A549 (cell line): ENCODE results near the gene DNAJB1.

Source experiments
- CHD4 ChIP-seq: fragments of 200-600 bp; sonication (generic); IDR thresholded peaks from 2 replicates; pipeline ENCODE4 v1.6.1; 2016; ENCODE audit warnings: antibody characterized with exemption, mild to moderate bottlenecking, borderline replicate concordance
- ELK1 ChIP-seq: fragments of 150-350 bp; IDR thresholded peaks from 2 replicates; pipeline ENCODE4 v1.6.1; 2014; ENCODE audit warnings: low read depth, mild to moderate bottlenecking, low read length
- FOSL2 ChIP-seq, 2 experiments: fragments of 450-650 bp in 1 of 2; fragments of >200 bp in 1 of 2; sonication (Bioruptor Twin) in 1 of 2; formaldehyde crosslinking; IDR thresholded peaks; 2 replicates each; pipeline versions ENCODE4 v1.5.0 to v1.6.1; 2016 to 2020; ENCODE audit warnings: mild to moderate bottlenecking in 1 of 2, moderate library complexity in 1 of 2
- KDM5A ChIP-seq: fragments of 200-600 bp; sonication (generic); IDR thresholded peaks from 2 replicates; pipeline ENCODE4 v1.6.1; 2016; ENCODE audit warnings: antibody characterized with exemption, mild to moderate bottlenecking
- MAX ChIP-seq: IDR thresholded peaks from 2 replicates; pipeline ENCODE4 v1.6.1; 2012
- MAZ ChIP-seq: fragments of 150-350 bp; IDR thresholded peaks from 2 replicates; pipeline ENCODE4 v1.6.1; 2014; ENCODE audit warnings: antibody characterized with exemption, low read depth, low read length, borderline replicate concordance
- NR3C1 ChIP-seq: fragments of >200 bp; sonication (Bioruptor Twin); formaldehyde crosslinking; IDR thresholded peaks from 3 replicates; pipeline ENCODE4 v1.6.1; 2017
- POLR2A ChIP-seq: IDR thresholded peaks from 2 replicates; pipeline ENCODE4 v1.6.1; 2012; ENCODE audit warnings: mild to moderate bottlenecking, low read length
- RFX5 ChIP-seq: fragments of 450-650 bp; IDR thresholded peaks from 2 replicates; pipeline ENCODE4 v1.7.1; 2014; ENCODE audit warnings: antibody characterized with exemption, mild to moderate bottlenecking, moderate library complexity
- SMC3 ChIP-seq: fragments of >200 bp; sonication (Bioruptor Twin); formaldehyde crosslinking; IDR thresholded peaks from 3 replicates; pipeline ENCODE4 v1.6.1; 2018; ENCODE audit warnings: inconsistent platforms
- ZFP36 ChIP-seq: fragments of 450-650 bp; IDR thresholded peaks from 2 replicates; pipeline ENCODE4 v1.6.1; 2014; ENCODE audit warnings: borderline replicate concordance; ENCODE audit not compliant: partially characterized antibody
- TF ChIP-seq, protein P1 (sequence below): fragments of >200 bp; sonication (Bioruptor Twin); formaldehyde crosslinking; IDR thresholded peaks from 3 replicates; pipeline ENCODE4 v1.5.1; 2016
- TF ChIP-seq, protein P2 (sequence below): fragments of 450-650 bp; IDR thresholded peaks from 2 replicates; pipeline ENCODE4 v1.6.1; 2014; ENCODE audit warnings: antibody characterized with exemption
- TF ChIP-seq, protein P3 (sequence below): IDR thresholded peaks from 2 replicates; pipeline ENCODE4 v1.6.1; 2012

DNA sequence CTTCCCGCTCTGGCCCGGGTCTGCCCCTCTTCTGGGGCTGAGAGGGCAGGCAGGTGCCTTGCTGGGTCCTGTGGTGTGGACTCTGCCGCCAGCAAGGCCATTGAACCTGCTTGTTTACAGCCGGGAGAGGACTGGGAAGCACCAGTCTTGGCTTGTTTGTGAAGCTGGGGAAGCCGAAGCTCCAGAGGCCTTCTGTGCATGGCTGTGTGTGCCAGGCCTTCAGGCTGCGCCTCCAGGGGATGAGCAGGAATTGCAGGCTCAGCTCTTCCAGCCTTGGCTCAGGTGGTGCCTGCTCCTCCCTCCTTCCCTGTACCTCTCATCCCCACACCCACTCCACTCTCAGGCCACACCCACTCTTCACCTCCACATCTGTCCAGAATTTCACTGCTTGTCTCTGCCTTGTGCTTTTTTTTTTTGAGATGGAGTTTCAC, 36.2 kb upstream of the DNAJB1 start:
- TF ChIP-seq, protein P1, sequence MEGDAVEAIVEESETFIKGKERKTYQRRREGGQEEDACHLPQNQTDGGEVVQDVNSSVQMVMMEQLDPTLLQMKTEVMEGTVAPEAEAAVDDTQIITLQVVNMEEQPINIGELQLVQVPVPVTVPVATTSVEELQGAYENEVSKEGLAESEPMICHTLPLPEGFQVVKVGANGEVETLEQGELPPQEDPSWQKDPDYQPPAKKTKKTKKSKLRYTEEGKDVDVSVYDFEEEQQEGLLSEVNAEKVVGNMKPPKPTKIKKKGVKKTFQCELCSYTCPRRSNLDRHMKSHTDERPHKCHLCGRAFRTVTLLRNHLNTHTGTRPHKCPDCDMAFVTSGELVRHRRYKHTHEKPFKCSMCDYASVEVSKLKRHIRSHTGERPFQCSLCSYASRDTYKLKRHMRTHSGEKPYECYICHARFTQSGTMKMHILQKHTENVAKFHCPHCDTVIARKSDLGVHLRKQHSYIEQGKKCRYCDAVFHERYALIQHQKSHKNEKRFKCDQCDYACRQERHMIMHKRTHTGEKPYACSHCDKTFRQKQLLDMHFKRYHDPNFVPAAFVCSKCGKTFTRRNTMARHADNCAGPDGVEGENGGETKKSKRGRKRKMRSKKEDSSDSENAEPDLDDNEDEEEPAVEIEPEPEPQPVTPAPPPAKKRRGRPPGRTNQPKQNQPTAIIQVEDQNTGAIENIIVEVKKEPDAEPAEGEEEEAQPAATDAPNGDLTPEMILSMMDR = no peak
- TF ChIP-seq POLR2A (no peak), MAZ (no peak), MAX (no peak), NR3C1 (no peak), FOSL2 (IDR thresholded peaks at IDR 0.05) (no peak), FOSL2 (CRISPR knock-in tag; IDR thresholded peaks at IDR 0.05) (no peak), RFX5 (no peak), CHD4 (no peak), KDM5A (no peak), SMC3 (no peak), ELK1 (no peak), ZFP36 (no peak)
- TF ChIP-seq, protein P2, sequence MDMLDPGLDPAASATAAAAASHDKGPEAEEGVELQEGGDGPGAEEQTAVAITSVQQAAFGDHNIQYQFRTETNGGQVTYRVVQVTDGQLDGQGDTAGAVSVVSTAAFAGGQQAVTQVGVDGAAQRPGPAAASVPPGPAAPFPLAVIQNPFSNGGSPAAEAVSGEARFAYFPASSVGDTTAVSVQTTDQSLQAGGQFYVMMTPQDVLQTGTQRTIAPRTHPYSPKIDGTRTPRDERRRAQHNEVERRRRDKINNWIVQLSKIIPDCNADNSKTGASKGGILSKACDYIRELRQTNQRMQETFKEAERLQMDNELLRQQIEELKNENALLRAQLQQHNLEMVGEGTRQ = no peak
- TF ChIP-seq, protein P3, sequence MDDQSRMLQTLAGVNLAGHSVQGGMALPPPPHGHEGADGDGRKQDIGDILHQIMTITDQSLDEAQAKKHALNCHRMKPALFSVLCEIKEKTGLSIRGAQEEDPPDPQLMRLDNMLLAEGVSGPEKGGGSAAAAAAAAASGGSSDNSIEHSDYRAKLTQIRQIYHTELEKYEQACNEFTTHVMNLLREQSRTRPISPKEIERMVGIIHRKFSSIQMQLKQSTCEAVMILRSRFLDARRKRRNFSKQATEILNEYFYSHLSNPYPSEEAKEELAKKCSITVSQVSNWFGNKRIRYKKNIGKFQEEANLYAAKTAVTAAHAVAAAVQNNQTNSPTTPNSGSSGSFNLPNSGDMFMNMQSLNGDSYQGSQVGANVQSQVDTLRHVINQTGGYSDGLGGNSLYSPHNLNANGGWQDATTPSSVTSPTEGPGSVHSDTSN = no peak
